Measurements from ENCODE around the gene CAT.

The CAT gene

DNA sequence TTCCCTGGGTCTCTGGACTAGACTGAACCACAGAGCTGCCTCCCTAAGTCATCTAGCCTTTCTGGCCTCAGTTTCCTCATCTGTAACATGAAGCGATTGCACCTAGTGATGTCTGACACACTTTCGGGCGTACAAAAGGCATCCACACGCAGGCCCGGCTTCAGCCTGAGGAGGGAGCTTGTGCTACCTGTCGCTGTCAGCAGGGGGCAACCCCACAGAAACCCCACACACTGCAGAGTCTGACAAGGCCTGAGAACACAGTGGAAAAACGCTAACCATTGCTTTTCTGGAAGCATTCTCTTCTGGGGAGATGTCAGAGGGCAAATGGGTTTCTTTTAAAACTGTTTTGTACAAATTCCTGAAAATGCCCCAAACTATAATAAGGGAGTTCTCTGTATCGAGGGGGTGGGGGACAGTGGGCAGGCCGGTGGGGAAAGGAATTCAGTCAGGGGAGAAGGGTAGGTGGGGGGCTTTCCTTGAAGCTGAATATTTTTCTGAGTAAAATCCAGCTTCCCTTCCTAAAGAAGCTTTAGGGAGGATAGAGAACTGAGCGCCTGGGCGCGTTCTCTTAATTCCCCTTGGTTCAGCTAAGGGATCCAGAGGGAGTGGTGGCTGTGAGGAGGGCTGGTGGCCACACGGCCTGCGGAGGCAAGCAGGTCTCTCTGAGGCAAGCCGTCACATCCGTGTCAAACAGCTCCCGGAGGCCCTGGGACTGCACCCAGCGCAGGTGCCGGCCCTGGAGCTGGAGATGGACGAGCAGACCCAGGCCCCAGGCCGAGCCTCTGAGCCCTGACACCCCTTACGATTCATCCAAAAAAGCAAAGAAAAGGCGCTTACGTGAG, 74.3 kb downstream of the CAT start:
- ATAC-seq (replicated peaks; ENCODE audit: extremely low read depth, poor library complexity, severe bottlenecking) (no peak), DNase-seq (ENCODE audit: low spot score in 2 of 2) (no peak)
- H3K27ac Mint-ChIP-seq (ENCODE audit: low read depth) = no peak overlapping the region
- H3K4me3 Mint-ChIP-seq = no peak overlapping the region
- no peaks in the 10 kb centered on the region for H3K36me3 Mint-ChIP-seq (ENCODE audit: insufficient read depth)
- no peaks in the 10 kb centered on the region for H3K9me3 Mint-ChIP-seq
- no peaks in the 10 kb centered on the region for H3K27me3 Mint-ChIP-seq
- H3K4me1 Mint-ChIP-seq = no peaks in the 10 kb centered on the region

DNA sequence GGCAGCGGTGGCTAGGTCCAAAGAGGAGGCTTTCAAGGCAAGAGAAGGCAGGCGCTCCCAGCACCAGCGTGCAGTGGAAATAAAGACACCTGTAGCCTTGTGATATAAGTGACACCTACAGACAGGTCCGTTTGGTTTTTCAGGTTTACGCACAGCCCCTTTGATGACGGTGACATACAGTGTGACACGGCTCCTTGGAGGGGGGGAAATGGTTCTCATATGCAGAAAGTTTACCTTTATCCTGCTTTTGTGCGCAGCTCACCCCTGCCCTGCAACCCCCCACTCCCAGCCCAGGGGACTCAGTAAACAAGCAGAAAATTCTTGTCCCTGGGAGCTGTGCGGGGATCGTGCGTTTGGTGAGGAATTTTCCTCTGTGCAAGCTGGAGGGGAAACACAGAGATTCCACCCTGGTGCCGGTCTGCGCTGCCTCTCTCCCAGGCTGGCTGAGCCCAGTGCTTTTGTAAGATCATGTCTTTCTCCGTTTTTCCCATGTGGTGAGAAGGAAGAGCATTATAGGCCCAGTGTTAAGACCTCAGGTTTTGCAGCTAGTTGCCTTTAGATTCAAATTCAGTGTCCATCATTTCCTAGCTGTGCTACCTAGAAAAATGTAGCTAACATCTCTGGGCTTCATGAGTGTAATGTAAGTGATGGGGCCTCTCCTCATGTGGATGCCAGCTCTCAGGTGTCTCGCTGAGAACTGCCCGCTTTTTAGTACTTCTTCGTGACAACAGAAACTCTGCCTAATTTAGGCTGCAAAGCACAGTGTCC, 75.1 kb downstream of the CAT start, which contains the start of gene ELF5:
Gene ELF5 (minus strand): TSS at position 113 of the 768 bp plus-strand sequence. CDS start 8,045 bp downstream, outside the sequence.
- DNase-seq (ENCODE audit: low spot score in 2 of 2) (no peak), ATAC-seq (replicated peaks; ENCODE audit: extremely low read depth, poor library complexity, severe bottlenecking) (no peak)
- no peaks in the 10 kb centered on the region for H3K27me3 Mint-ChIP-seq
- H3K27ac Mint-ChIP-seq (ENCODE audit: low read depth) = no peak within 1 kb of the TSS
- no peak within 1 kb of the TSS for H3K4me3 Mint-ChIP-seq
- H3K9me3 Mint-ChIP-seq = no peaks in the 10 kb centered on the region
- no peaks in the 10 kb centered on the region for H3K4me1 Mint-ChIP-seq
- no peaks in the 10 kb centered on the region for H3K36me3 Mint-ChIP-seq (ENCODE audit: insufficient read depth)

DNA sequence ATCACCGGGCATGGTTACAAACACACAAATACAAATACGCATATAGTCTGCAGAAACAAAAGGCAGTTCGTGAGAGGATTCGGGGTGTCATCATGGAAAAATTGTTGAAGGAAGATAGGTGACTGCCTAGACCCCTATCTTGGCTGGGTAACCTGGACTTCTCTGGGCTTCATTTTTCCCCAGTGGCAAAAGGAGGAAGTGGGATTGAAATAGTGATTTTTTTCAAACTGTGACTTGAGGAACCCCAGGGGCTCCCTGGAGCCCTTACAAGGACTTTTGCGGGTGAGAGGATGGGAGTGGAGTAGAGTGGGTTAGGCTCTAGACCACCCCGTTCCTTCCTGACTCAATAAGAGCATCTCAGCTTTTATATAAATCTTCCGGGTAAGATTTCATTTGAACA, 75.9 kb downstream of the CAT start:
- no peak for DNase-seq (ENCODE audit: low spot score in 2 of 2)
- Mint-ChIP-seq H3K27ac (ENCODE audit: low read depth) (no peak overlapping the region), H3K27me3 (no peaks in the 10 kb centered on the region), H3K4me1 (no peaks in the 10 kb centered on the region), H3K9me3 (no peaks in the 10 kb centered on the region), H3K4me3 (no peak overlapping the region), H3K36me3 (ENCODE audit: insufficient read depth) (no peaks in the 10 kb centered on the region)
- no peak for ATAC-seq (replicated peaks; ENCODE audit: extremely low read depth, poor library complexity, severe bottlenecking)

- no peaks in the 10 kb centered on the region for H3K4me1 Mint-ChIP-seq
- no peak overlapping the region for H3K4me3 Mint-ChIP-seq
- no peaks in the 10 kb centered on the region for H3K27me3 Mint-ChIP-seq
- no peaks in the 10 kb centered on the region for H3K36me3 Mint-ChIP-seq (ENCODE audit: insufficient read depth)
- DNase-seq (ENCODE audit: low spot score in 2 of 2) (no peak), ATAC-seq (replicated peaks; ENCODE audit: extremely low read depth, poor library complexity, severe bottlenecking) (no peak)
- H3K9me3 Mint-ChIP-seq = no peaks in the 10 kb centered on the region
- H3K27ac Mint-ChIP-seq (ENCODE audit: low read depth) = no peak overlapping the region
Observed at GRCh38 chr11:34516247-34517040, 77.7 kb downstream of the CAT start.

DNA sequence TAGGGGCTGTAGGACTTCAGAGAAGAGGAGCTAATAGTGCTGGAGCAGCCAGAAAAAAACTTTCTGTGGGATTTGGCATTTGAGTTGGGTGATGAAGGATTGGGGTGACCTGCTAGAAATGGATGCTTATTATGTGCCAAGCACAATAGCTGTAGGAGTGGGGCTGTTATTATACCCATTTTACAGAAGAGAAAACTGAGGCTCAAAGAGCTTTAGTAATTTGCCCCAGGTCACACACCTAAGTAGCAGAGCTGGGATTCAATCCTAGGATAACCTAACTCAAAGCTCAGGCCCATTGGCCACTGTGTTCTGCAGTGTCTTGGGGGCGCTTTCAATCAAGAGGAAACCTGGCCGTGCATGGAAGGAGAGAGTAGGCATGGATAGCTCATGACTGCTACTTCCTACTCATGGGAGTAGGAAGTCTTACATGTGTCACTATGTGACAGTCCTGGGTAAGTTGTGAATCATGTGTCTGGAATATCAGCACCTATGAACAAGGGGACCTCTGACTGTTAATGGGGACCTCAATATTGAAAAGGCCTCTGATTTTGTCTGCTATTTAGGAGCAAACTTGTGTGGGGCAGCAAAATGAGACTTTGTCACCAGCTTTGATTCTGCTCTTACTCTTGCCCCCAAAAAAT, 81.0 kb downstream of the CAT start:
- no peaks in the 10 kb centered on the region for H3K9me3 Mint-ChIP-seq
- H3K27me3 Mint-ChIP-seq = peaks cover 4% of the 10 kb centered on the region
- no peaks in the 10 kb centered on the region for H3K4me1 Mint-ChIP-seq
- H3K4me3 Mint-ChIP-seq = no peak overlapping the region
- ATAC-seq (replicated peaks; ENCODE audit: extremely low read depth, poor library complexity, severe bottlenecking) (no peak), DNase-seq (ENCODE audit: low spot score in 2 of 2) (no peak)
- H3K36me3 Mint-ChIP-seq (ENCODE audit: insufficient read depth) = peaks cover 1% of the 10 kb centered on the region
- no peak overlapping the region for H3K27ac Mint-ChIP-seq (ENCODE audit: low read depth)

GRCh38 chr11:34521265-34521664, 82.5 kb downstream of the CAT start:
- ATAC-seq (replicated peaks; ENCODE audit: extremely low read depth, poor library complexity, severe bottlenecking) (no peak), DNase-seq (ENCODE audit: low spot score in 2 of 2) (no peak)
- no peak overlapping the region for H3K27ac Mint-ChIP-seq (ENCODE audit: low read depth)
- H3K27me3 Mint-ChIP-seq = peaks cover 15% of the 10 kb centered on the region
- H3K4me3 Mint-ChIP-seq = no peak overlapping the region
- no peaks in the 10 kb centered on the region for H3K9me3 Mint-ChIP-seq
- no peaks in the 10 kb centered on the region for H3K4me1 Mint-ChIP-seq
- peaks cover 1% of the 10 kb centered on the region for H3K36me3 Mint-ChIP-seq (ENCODE audit: insufficient read depth)

Data from central memory CD8-positive, alpha-beta T cell (primary cell).